H9 (cell line): ENCODE results near the gene URB1. TPM values are rescaled to one million over a fixed set of nuclear protein-coding genes. Genes with fewer than 3 reads are reported as not detected.

Experiments
- DNase-seq: peaks from one replicate; pipeline ENCODE4 v3.0.0-alpha.2; 2017
- H2AFZ ChIP-seq: one replicate; pipeline ENCODE4 v1.6.1; 2013; ENCODE audit warnings: mild to moderate bottlenecking, low read length, control low read depth, moderate library complexity
- H2AK5ac ChIP-seq: 2 replicates; pipeline ENCODE4 v1.6.1; 2013; ENCODE audit warnings: low read length, control low read depth, mixed read lengths; ENCODE audit not compliant: insufficient read length
- H2BK120ac ChIP-seq: one replicate; pipeline ENCODE4 v1.6.1; 2013; ENCODE audit warnings: low read depth, mild to moderate bottlenecking, low read length, control low read depth, inconsistent platforms; ENCODE audit not compliant: poor library complexity, severe bottlenecking
- H2BK12ac ChIP-seq: 2 replicates; pipeline ENCODE4 v1.6.1; 2013; ENCODE audit warnings: low read length, control low read depth, mixed read lengths, low read depth; ENCODE audit not compliant: insufficient read length
- H2BK15ac ChIP-seq: 2 replicates; pipeline ENCODE4 v1.6.1; 2013; ENCODE audit warnings: low read depth, low read length, control low read depth
- H2BK20ac ChIP-seq: one replicate; pipeline ENCODE4 v1.6.1; 2013; ENCODE audit warnings: low read depth, mild to moderate bottlenecking, low read length, control low read depth, inconsistent platforms; ENCODE audit not compliant: poor library complexity, severe bottlenecking
- H2BK5ac ChIP-seq: 2 replicates; pipeline ENCODE4 v1.6.1; 2013; ENCODE audit warnings: low read length, control low read depth, mixed read lengths; ENCODE audit not compliant: insufficient read length
- H3K14ac ChIP-seq: 2 replicates; pipeline ENCODE4 v1.6.1; 2013; ENCODE audit warnings: low read length, control low read depth; ENCODE audit not compliant: insufficient read depth
- H3K18ac ChIP-seq: 2 replicates; pipeline ENCODE4 v1.6.1; 2013; ENCODE audit warnings: low read depth, mild to moderate bottlenecking, mixed read lengths, low read length, control low read depth; ENCODE audit not compliant: insufficient read length
- H3K23ac ChIP-seq: 2 replicates; pipeline ENCODE4 v1.6.1; 2013; ENCODE audit warnings: low read length, control low read depth, mixed read lengths, low read depth; ENCODE audit not compliant: insufficient read length
- H3K23me2 ChIP-seq: 2 replicates; pipeline ENCODE4 v1.6.1; 2013; ENCODE audit warnings: low read depth, mild to moderate bottlenecking, mixed read lengths, low read length, control low read depth; ENCODE audit not compliant: insufficient read length, poor library complexity, severe bottlenecking
- H3K27ac ChIP-seq: 2 replicates; pipeline ENCODE4 v1.5.1; 2013; ENCODE audit warnings: low read length, control low read depth, mixed read lengths, low read depth; ENCODE audit not compliant: insufficient read length
- H3K27me3 ChIP-seq: 2 replicates; pipeline ENCODE4 v1.6.1; 2013; ENCODE audit warnings: low read length, control low read depth, inconsistent platforms; ENCODE audit not compliant: insufficient read depth
- H3K4ac ChIP-seq: 2 replicates; pipeline ENCODE4 v1.6.1; 2013; ENCODE audit warnings: low read depth, mild to moderate bottlenecking, control low read depth, inconsistent platforms, low read length, moderate library complexity
- H3K4me1 ChIP-seq: 2 replicates; pipeline ENCODE4 v1.6.1; 2013; ENCODE audit warnings: low read length, control low read depth, inconsistent platforms; ENCODE audit not compliant: insufficient read depth
- H3K4me2 ChIP-seq: 2 replicates; pipeline ENCODE4 v1.6.1; 2013; ENCODE audit warnings: low read length, control low read depth, mixed read lengths; ENCODE audit not compliant: insufficient read length, insufficient read depth
- H3K56ac ChIP-seq: 2 replicates; pipeline ENCODE4 v1.6.1; 2013; ENCODE audit warnings: low read depth, mild to moderate bottlenecking, mixed read lengths, low read length, control low read depth; ENCODE audit not compliant: insufficient read length
- H3K79me1 ChIP-seq: 2 replicates; pipeline ENCODE4 v1.6.1; 2013; ENCODE audit warnings: low read depth, mild to moderate bottlenecking, moderate library complexity, low read length, control low read depth, inconsistent platforms; ENCODE audit not compliant: insufficient read depth, poor library complexity, severe bottlenecking
- H3K79me2 ChIP-seq: 2 replicates; pipeline ENCODE4 v1.6.1; 2013; ENCODE audit warnings: low read length, control low read depth, inconsistent platforms; ENCODE audit not compliant: insufficient read depth
- H3K9ac ChIP-seq: 2 replicates; pipeline ENCODE4 v1.6.1; 2013; ENCODE audit warnings: low read length, control low read depth, mixed read lengths; ENCODE audit not compliant: insufficient read length; ENCODE audit errors: extremely low read depth
- H3K9me3 ChIP-seq: one replicate; pipeline ENCODE4 v1.6.1; 2013; ENCODE audit warnings: low read depth, low read length, inconsistent platforms; ENCODE audit not compliant: control insufficient read depth
- H3T11ph ChIP-seq: one replicate; pipeline ENCODE4 v1.6.1; 2013; ENCODE audit warnings: mild to moderate bottlenecking, low read length, control low read depth, inconsistent platforms
- H4K20me1 ChIP-seq: one replicate; pipeline ENCODE4 v1.6.1; 2013; ENCODE audit not compliant: control insufficient read depth, insufficient read length, insufficient read depth
- H4K5ac ChIP-seq: 2 replicates; pipeline ENCODE4 v1.6.1; 2013; ENCODE audit warnings: low read depth, mild to moderate bottlenecking, mixed read lengths, low read length, control low read depth; ENCODE audit not compliant: insufficient read length
- H4K8ac ChIP-seq: replicated peaks from 2 replicates; pipeline ENCODE4 v1.6.1; 2013; ENCODE audit warnings: low read length, control low read depth, mixed read lengths, low read depth; ENCODE audit not compliant: insufficient read length
- H4K91ac ChIP-seq: 2 replicates; pipeline ENCODE4 v1.6.1; 2013; ENCODE audit warnings: low read depth, mild to moderate bottlenecking, moderate library complexity, mixed read lengths, low read length, control low read depth; ENCODE audit not compliant: insufficient read length
- H3K27ac Mint-ChIP-seq, 3 experiments: 2 replicates in 2 of 3; 3 replicates in 1 of 3; pipeline ENCODE4 v1.8.0; 2020 to 2021; ENCODE audit warnings: mixed read lengths in 3 of 3, mild to moderate bottlenecking in 1 of 3, moderate library complexity in 1 of 3
- H3K27me3 Mint-ChIP-seq: 2 replicates; pipeline ENCODE4 v1.8.0; 2021; ENCODE audit warnings: low read depth, mild to moderate bottlenecking, moderate library complexity, mixed read lengths
- H3K36me3 Mint-ChIP-seq, 3 experiments: 2 replicates in 2 of 3; 3 replicates in 1 of 3; pipeline ENCODE4 v1.8.0; 2020 to 2021; ENCODE audit warnings: low read depth in 3 of 3, mixed read lengths in 3 of 3; ENCODE audit not compliant: insufficient read depth in 1 of 3
- H3K4me1 Mint-ChIP-seq, 2 experiments: 2 replicates each; pipeline ENCODE4 v1.8.0; 2020; ENCODE audit warnings: mixed read lengths in 2 of 2
- H3K4me3 Mint-ChIP-seq, 2 experiments: 2 replicates in 1 of 2; 3 replicates in 1 of 2; pipeline ENCODE4 v1.8.0; 2020 to 2021; ENCODE audit warnings: mild to moderate bottlenecking in 2 of 2, mixed read lengths in 2 of 2, moderate library complexity in 1 of 2
- H3K9me3 Mint-ChIP-seq, 2 experiments: 2 replicates in 1 of 2; 3 replicates in 1 of 2; pipeline ENCODE4 v1.8.0; 2020; ENCODE audit warnings: mild to moderate bottlenecking in 2 of 2, mixed read lengths in 2 of 2, moderate library complexity in 1 of 2
- WGBS: extraction: QIAGEN DNeasy Blood & Tissue Kit; methylation state at CpG from one replicate; pipeline ENCODE4 v1.1.7; 2013; ENCODE audit warnings: missing lambda C conversion rate, low lambda C conversion rate, mixed read lengths; ENCODE audit not compliant: insufficient read length; ENCODE audit errors: extremely low coverage; 5-methylcytosine and 5-hydroxymethylcytosine counted together
- total RNA-seq: library from RNA; stranded (reverse); gene quantifications from 2 replicates; pipeline ENCODE4 v1.2.1, GENCODE V29; 2021
- TF ChIP-seq, protein P1 (sequence below): fragments of 200-600 bp; sonication (generic); conservative IDR thresholded peaks from 3 replicates; pipeline ENCODE4 v1.8.0; 2021; ENCODE audit warnings: antibody characterized with exemption, mild to moderate bottlenecking

The URB1 gene
- total RNA-seq, 1 experiment from 2014 or later: 23.5 TPM

GRCh38 chr21:32317726-32318125 is 75.1 kb downstream of the URB1 start:
- H3K4me2 ChIP-seq: no peak overlapping the region
- H3K27ac ChIP-seq: no peak overlapping the region
- no peak overlapping the region for H2BK15ac ChIP-seq
- no peak overlapping the region for H2BK120ac ChIP-seq
- no peak overlapping the region for H2AK5ac ChIP-seq
- Mint-ChIP-seq H3K9me3 (no peaks in the 10 kb centered on the region), H3K4me1 (no peaks in the 10 kb centered on the region), H3K27me3 (no peaks in the 10 kb centered on the region), H3K4me3 (no peak overlapping the region), H3K36me3 (peaks cover 30 to 89% (median 75%) of the 10 kb centered on the region in 3 experiments), H3K27ac (no peak overlapping the region)
- H4K5ac ChIP-seq: no peak overlapping the region
- H4K8ac ChIP-seq: no peak overlapping the region
- no peak overlapping the region for H4K91ac ChIP-seq
- H3K14ac ChIP-seq: no peak overlapping the region
- no peak overlapping the region for H3K23ac ChIP-seq
- no peak overlapping the region for H3T11ph ChIP-seq
- H3K23me2 ChIP-seq: no peaks in the 10 kb centered on the region
- H3K9me3 ChIP-seq: no peaks in the 10 kb centered on the region
- no peak overlapping the region for H3K4ac ChIP-seq
- no peak overlapping the region for H2BK5ac ChIP-seq
- H3K27me3 ChIP-seq: no peaks in the 10 kb centered on the region
- no CpG with 5 or more reads among the region's 9 CpGs for WGBS
- H3K56ac ChIP-seq: no peak overlapping the region
- H4K20me1 ChIP-seq: no peaks in the 10 kb centered on the region
- H3K4me1 ChIP-seq: no peaks in the 10 kb centered on the region
- no peak overlapping the region for H2BK12ac ChIP-seq
- TF ChIP-seq, protein P1, sequence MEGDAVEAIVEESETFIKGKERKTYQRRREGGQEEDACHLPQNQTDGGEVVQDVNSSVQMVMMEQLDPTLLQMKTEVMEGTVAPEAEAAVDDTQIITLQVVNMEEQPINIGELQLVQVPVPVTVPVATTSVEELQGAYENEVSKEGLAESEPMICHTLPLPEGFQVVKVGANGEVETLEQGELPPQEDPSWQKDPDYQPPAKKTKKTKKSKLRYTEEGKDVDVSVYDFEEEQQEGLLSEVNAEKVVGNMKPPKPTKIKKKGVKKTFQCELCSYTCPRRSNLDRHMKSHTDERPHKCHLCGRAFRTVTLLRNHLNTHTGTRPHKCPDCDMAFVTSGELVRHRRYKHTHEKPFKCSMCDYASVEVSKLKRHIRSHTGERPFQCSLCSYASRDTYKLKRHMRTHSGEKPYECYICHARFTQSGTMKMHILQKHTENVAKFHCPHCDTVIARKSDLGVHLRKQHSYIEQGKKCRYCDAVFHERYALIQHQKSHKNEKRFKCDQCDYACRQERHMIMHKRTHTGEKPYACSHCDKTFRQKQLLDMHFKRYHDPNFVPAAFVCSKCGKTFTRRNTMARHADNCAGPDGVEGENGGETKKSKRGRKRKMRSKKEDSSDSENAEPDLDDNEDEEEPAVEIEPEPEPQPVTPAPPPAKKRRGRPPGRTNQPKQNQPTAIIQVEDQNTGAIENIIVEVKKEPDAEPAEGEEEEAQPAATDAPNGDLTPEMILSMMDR: no peak
- no peak overlapping the region for H2BK20ac ChIP-seq
- no peaks in the 10 kb centered on the region for H3K79me2 ChIP-seq
- H3K79me1 ChIP-seq: no peaks in the 10 kb centered on the region
- no peak overlapping the region for H3K18ac ChIP-seq
- no peak overlapping the region for H2AFZ ChIP-seq
- no peak for DNase-seq
- H3K9ac ChIP-seq: no peak overlapping the region
